ENCODE data around the gene RNF214. TPM values are rescaled to one million over a fixed set of nuclear protein-coding genes. Genes with fewer than 3 reads are reported as not detected.
"Not testable (repeated sequence)": the region's sequence is repeated elsewhere in the genome, so short reads cannot be mapped to it uniquely, and the experiment has no call there.

The RNF214 gene
- total and polyA plus RNA-seq, 11 donors = 8.0 to 31.9 (median 19.5) TPM

DNA sequence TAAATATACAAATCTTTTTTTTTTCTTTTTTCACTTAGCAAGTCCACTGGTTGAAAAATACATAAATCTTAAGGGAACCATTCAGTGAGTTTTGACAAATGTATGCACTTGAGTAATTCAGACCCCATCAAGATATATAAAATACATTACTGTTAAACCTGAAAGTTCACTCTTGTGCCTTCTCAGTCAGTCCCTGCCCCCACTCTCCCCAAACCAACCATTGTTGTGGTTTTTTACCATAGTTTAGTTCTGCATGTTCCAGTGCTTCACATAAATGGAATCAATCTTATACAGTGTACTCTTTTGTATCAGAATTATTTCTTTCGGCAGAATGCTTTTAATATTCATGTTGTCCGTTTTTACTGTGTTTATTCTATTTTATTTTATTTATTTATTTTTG is 26.1 kb downstream of the RNF214 start:
- Histone ChIP-seq H3K27ac (no peak overlapping the region), H3K9me3 (no peaks in the 10 kb centered on the region), H3K4me1 (no peaks in the 10 kb centered on the region), H3K27me3 (no peaks in the 10 kb centered on the region), H3K4me3 (no peak overlapping the region), H3K36me3 (peaks cover 0 to 91% (median 51%) of the 10 kb centered on the region in 9 donors)
- intact Hi-C loops (cut with DNase I) = no loop called here
- DNase-seq = no peak
- no peak for TF ChIP-seq POLR2A (IDR thresholded peaks at IDR 0.05)
- 91 to 98% (median 96%) methylated on average over 2 of the region's 2 CpGs for WGBS, 4 donors
- ATAC-seq = no peak

DNA sequence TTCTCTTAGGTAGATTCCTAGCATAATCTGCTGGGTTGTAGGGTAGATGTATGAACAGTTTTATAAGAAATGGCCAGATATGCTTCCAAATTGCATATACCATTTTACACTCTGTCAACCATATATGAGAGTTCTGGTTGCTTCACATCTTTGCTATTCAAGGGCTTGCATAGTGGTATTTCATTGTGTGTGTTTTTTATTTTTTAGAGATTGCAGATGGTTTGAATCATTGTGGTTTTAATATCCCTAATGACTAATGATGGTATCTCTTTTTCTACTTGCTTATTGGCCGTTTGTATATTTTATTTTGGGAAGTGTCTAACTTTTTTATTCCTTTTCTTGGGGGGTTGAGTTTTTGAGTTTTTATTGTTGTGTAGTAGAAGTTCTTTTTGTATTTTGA is 26.9 kb downstream of the RNF214 start:
- no peak for TF ChIP-seq CTCF (IDR thresholded peaks at IDR 0.05)
- no peak for TF ChIP-seq POLR2A (IDR thresholded peaks at IDR 0.05)
- DNase-seq = no peak
- peaks cover 0 to 85% (median 47%) of the 10 kb centered on the region in 9 donors for H3K36me3 ChIP-seq
- H3K27ac ChIP-seq = no peak overlapping the region
- ATAC-seq = no peak
- no peaks in the 10 kb centered on the region for H3K4me1 ChIP-seq
- no peak overlapping the region for H3K4me3 ChIP-seq
- intact Hi-C loops (cut with DNase I) = no loop called here
- H3K27me3 ChIP-seq = no peaks in the 10 kb centered on the region
- WGBS, 4 donors = 67 to 84% (median 74%) methylated on average over 1 of the region's 1 CpG
- H3K9me3 ChIP-seq = no peaks in the 10 kb centered on the region

- H3K4me3 ChIP-seq; intact Hi-C loops (cut with DNase I); H3K4me1 ChIP-seq; H3K9me3 ChIP-seq; ATAC-seq; H3K27me3 ChIP-seq; DNase-seq; H3K27ac ChIP-seq: not testable (repeated sequence)
- peaks cover 0 to 63% (median 32%) of the 10 kb centered on the region in 9 donors for H3K36me3 ChIP-seq
- 91 to 97% (median 96%) methylated on average over 7 of the region's 7 CpGs for whole genome bisulfite sequencing, 4 donors
Observed at GRCh38 chr11:117264624-117265323, 32.3 kb downstream of the RNF214 start.

DNA sequence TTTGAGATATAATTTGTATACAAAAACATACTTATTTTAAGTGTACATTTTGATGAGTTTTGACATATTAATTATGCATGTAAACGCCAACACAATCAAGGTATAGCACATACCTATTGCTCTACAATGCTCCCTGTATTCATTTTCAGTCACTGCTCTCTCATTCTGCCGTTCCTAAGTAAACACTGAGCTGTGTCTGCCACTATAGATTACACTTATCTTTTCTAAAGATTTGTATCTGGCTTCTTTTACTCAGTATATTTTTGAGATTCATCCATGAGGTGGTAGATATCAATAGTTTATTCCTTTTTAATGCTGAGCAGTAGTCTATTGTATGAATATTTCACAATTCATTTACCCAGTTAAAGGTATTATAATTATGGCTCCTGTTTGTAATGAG is 33.3 kb downstream of the RNF214 start:
- no peak for TF ChIP-seq POLR2A (IDR thresholded peaks at IDR 0.05)
- Histone ChIP-seq H3K4me1 (no peaks in the 10 kb centered on the region), H3K4me3 (no peak overlapping the region), H3K36me3 (peaks cover 0 to 55% (median 24%) of the 10 kb centered on the region in 9 donors), H3K27ac (no peak overlapping the region), H3K27me3 (no peaks in the 10 kb centered on the region), H3K9me3 (no peaks in the 10 kb centered on the region)
- 80 to 85% (median 82%) methylated on average over 2 of the region's 2 CpGs for WGBS, 4 donors
- DNase-seq = no peak
- no peak for ATAC-seq
- intact Hi-C loops (cut with DNase I) = no loop called here

GRCh38 chr11:117269856-117270255 is 37.4 kb downstream of the RNF214 start:
- H3K27me3 ChIP-seq = no peaks in the 10 kb centered on the region
- no peak for TF ChIP-seq CTCF (IDR thresholded peaks at IDR 0.05)
- no peak for TF ChIP-seq POLR2A (IDR thresholded peaks at IDR 0.05)
- intact Hi-C loops (cut with DNase I) = no loop called here
- peaks cover 0 to 3% (median 0%) of the 10 kb centered on the region in 12 donors for H3K9me3 ChIP-seq
- no peaks in the 10 kb centered on the region for H3K4me1 ChIP-seq
- H3K27ac ChIP-seq = no peak overlapping the region
- peaks cover 0 to 34% (median 7%) of the 10 kb centered on the region in 9 donors for H3K36me3 ChIP-seq
- no peak for ATAC-seq
- no peak for DNase-seq
- WGBS, 4 donors = 85 to 93% (median 89%) methylated on average over 2 of the region's 2 CpGs
- H3K4me3 ChIP-seq = no peak overlapping the region

DNA sequence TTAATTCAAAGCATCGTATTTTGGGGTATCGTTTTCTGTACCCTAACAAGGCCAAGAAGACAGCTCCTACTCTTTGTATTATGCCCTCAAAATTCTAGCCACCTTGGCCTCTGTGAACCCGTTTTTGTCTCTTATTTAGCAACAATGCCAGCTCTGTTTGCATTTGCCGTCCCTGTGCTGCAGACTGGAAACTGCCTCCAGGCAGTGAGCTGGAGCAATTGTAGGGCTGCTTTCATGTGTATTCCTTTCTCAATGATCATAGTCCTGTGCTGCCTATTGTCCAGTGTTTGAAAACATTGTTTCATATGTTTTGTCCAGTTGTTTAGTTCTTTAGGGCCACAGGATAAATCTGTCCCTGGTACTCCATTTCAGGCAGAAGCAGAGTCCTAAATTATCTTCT is 38.7 kb downstream of the RNF214 start:
- no peak for ATAC-seq
- intact Hi-C loops (cut with DNase I) = no loop called here
- H3K27me3 ChIP-seq = no peaks in the 10 kb centered on the region
- 92 to 97% (median 95%) methylated on average over 4 of the region's 4 CpGs for WGBS, 4 donors
- DNase-seq = no peak
- H3K4me1 ChIP-seq = no peaks in the 10 kb centered on the region
- no peak overlapping the region for H3K27ac ChIP-seq
- no peak overlapping the region for H3K4me3 ChIP-seq
- TF ChIP-seq POLR2A (IDR thresholded peaks at IDR 0.05) (no peak), CTCF (IDR thresholded peaks at IDR 0.05) (no peak)
- H3K9me3 ChIP-seq = peaks cover 0 to 3% (median 0%) of the 10 kb centered on the region in 12 donors
- peaks cover 0 to 31% (median 5%) of the 10 kb centered on the region in 9 donors for H3K36me3 ChIP-seq

DNA sequence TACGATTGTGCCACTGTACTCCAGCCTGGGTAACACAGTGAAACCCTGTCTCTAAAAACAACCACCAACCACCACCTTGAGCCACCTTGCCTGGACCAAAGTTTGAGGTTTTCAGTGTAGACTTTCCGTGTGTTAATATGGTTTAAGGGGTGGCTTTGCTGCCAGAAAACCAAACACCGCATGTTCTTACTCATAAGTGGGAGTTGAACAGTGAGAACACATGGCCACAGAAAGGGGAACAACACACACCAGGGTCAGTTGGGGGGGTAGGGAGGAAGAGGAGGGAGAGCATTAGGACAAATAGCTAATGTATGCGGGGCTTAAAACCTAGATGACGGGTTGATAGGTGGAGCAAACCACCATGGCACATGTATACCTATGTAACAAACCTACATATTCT is 39.7 kb downstream of the RNF214 start:
- DNase-seq; H3K27ac ChIP-seq; H3K27me3 ChIP-seq; H3K4me1 ChIP-seq; H3K4me3 ChIP-seq; intact Hi-C loops (cut with DNase I); ATAC-seq; H3K9me3 ChIP-seq: not testable (repeated sequence)
- peaks cover 0 to 30% (median 5%) of the 10 kb centered on the region in 9 donors for H3K36me3 ChIP-seq
- WGBS, 4 donors = 96 to 99% (median 99%) methylated on average over 5 of the region's 5 CpGs
